Lower leg skin (tissue), 4 donors: Measurements from ENCODE around the gene PRPF8. TPM values are rescaled to one million over a fixed set of nuclear protein-coding genes. Genes with fewer than 3 reads are reported as not detected.
"Not testable (repeated sequence)": the region's sequence is repeated elsewhere in the genome, so short reads cannot be mapped to it uniquely, and the experiment has no call there.

ENCODE experiments used
- DNase-seq, 2 donors: peaks; one replicate each; pipeline ENCODE4 v3.0.0-alpha.2; 2019; ENCODE audit warnings: low spot score in 2 of 2
- H3K4me3 ChIP-seq: fragments of 200-600 bp; sonication (generic); 2 replicates; pipeline ENCODE4 v1.5.1; 2017; ENCODE audit warnings: mild to moderate bottlenecking, low read depth; ENCODE audit not compliant: poor library complexity, severe bottlenecking
- POLR2A ChIP-seq, 2 donors: fragments of 450-650 bp; IDR thresholded peaks; one replicate each; pipeline ENCODE4 v1.6.1; 2016 to 2017; ENCODE audit warnings: antibody characterized with exemption in 2 of 2, mild to moderate bottlenecking in 1 of 2, moderate library complexity in 1 of 2
- WGBS, 2 donors: methylation state at CpG; one replicate each; pipeline ENCODE4 v1.1.5; 2018; 5-methylcytosine and 5-hydroxymethylcytosine counted together
- intact Hi-C: fragments of 100-400 bp; cut with DNase I; formaldehyde crosslinking; loops from one replicate; pipeline ENCODE4 v1.15.0; 2023; ENCODE audit warnings: low total_unique reads
- total RNA-seq, 4 donors: library from RNA; depleted of rRNA; stranded (reverse); fragments of >200 nt; gene quantifications; one replicate each; pipeline ENCODE4 v1.1.0, GENCODE V29; 2016
- TF ChIP-seq, protein P1 (sequence below), 3 donors: fragments of 450-650 bp; IDR thresholded peaks; one replicate each; pipeline ENCODE4 v1.5.1; 2016; ENCODE audit warnings: antibody characterized with exemption in 3 of 3, mild to moderate bottlenecking in 3 of 3, moderate library complexity in 2 of 3

The PRPF8 gene
- total RNA-seq, 4 donors from 2014 or later = 140 to 228 (median 173) TPM

- no peak for DNase-seq
- 93% methylated on average over 54 of the region's 54 CpGs for WGBS, 2 donors
- TF ChIP-seq, protein P1, sequence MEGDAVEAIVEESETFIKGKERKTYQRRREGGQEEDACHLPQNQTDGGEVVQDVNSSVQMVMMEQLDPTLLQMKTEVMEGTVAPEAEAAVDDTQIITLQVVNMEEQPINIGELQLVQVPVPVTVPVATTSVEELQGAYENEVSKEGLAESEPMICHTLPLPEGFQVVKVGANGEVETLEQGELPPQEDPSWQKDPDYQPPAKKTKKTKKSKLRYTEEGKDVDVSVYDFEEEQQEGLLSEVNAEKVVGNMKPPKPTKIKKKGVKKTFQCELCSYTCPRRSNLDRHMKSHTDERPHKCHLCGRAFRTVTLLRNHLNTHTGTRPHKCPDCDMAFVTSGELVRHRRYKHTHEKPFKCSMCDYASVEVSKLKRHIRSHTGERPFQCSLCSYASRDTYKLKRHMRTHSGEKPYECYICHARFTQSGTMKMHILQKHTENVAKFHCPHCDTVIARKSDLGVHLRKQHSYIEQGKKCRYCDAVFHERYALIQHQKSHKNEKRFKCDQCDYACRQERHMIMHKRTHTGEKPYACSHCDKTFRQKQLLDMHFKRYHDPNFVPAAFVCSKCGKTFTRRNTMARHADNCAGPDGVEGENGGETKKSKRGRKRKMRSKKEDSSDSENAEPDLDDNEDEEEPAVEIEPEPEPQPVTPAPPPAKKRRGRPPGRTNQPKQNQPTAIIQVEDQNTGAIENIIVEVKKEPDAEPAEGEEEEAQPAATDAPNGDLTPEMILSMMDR (IDR thresholded peaks at IDR 0.05) = no peak
- no peak for TF ChIP-seq POLR2A (IDR thresholded peaks at IDR 0.05)
- intact Hi-C loops = loop anchor here (10.0 kb wide), 1 partner anchor 149 kb away; no protein-coding TSS in a partner anchor
- no peak overlapping the region for H3K4me3 ChIP-seq
Measured at GRCh38 chr17:1725642-1726511, 41.2 kb upstream of the PRPF8 start.

- no peak for TF ChIP-seq POLR2A (IDR thresholded peaks at IDR 0.05)
- TF ChIP-seq, protein P1 (IDR thresholded peaks at IDR 0.05) = no peak
- peak in 1 of 2 donors; percentile 91 for DNase-seq
- WGBS, 2 donors = 37 to 38% methylated on average over 10 to 14 of the region's 51 CpGs
- peak overlapping the region; percentile 84 for H3K4me3 ChIP-seq
- intact Hi-C loops = loop anchor here (5.0 to 10.0 kb wide), 2 partner anchors 57 to 150 kb away; no protein-coding TSS in a partner anchor
Measured at GRCh38 chr17:1724869-1725641, 40.4 kb upstream of the PRPF8 start.

- no peak for TF ChIP-seq POLR2A (IDR thresholded peaks at IDR 0.05)
- TF ChIP-seq, protein P1 (IDR thresholded peaks at IDR 0.05) = no peak
- H3K4me3 ChIP-seq = peak within 1 kb of the TSS; percentile 84
- DNase-seq = peak; percentile 91 to 99
- WGBS, 2 donors = 0% methylated on average over 38 of the region's 57 CpGs; no CpG with 5 or more reads in 1 of the 2 donors
- intact Hi-C loops = loop anchor here (5.0 to 10.0 kb wide), 2 partner anchors 58 to 150 kb away; no protein-coding TSS in a partner anchor
Measured at GRCh38 chr17:1724351-1724868, 39.7 kb upstream of the PRPF8 start, which contains the start of gene WDR81. Gene WDR81, plus strand, starts transcription at chr17:1724704. Its CDS starts 256 bp downstream, at chr17:1724960.

GRCh38 chr17:1722022-1722421 is 37.4 kb upstream of the PRPF8 start:
- H3K4me3 ChIP-seq, DNase-seq: not testable (repeated sequence)
- 84% methylated on average over 8 of the region's 8 CpGs for WGBS, 2 donors
- intact Hi-C loops = loop anchor here (5.0 to 10.0 kb wide), 2 partner anchors 60 to 153 kb away; no protein-coding TSS in a partner anchor

- TF ChIP-seq, protein P1 (IDR thresholded peaks at IDR 0.05) = peak in 1 of 3 donors; percentile 90
- no peak for TF ChIP-seq POLR2A (IDR thresholded peaks at IDR 0.05)
- intact Hi-C loops = loop anchor here (5.0 to 10.0 kb wide), 2 partner anchors 61 to 154 kb away; no protein-coding TSS in a partner anchor
- DNase-seq = peak in 1 of 2 donors; percentile 92
- no peak overlapping the region for H3K4me3 ChIP-seq
- WGBS, 2 donors = 29 to 35% methylated on average over 11 of the region's 11 CpGs
Measured at GRCh38 chr17:1720856-1721386, 36.3 kb upstream of the PRPF8 start.
